ENCODE data around the gene PAK5. TPM values are rescaled to one million over a fixed set of nuclear protein-coding genes. Genes with fewer than 3 reads are reported as not detected.

PAK5 gene
- polyA plus RNA-seq, 1 of the 3 experiments (the other 2 are of a cell fraction) = 0.03 TPM

- WGBS (ENCODE audit: low lambda C conversion rate) = 58% methylated on average over 2 of the region's 2 CpGs
- Histone ChIP-seq H3K4me1 (ENCODE audit: control insufficient read depth in 1 of 2, insufficient read depth in 2 of 2, low read depth in 1 of 2, low read length in 1 of 2) (peaks cover 3 to 23% of the 10 kb centered on the region in 2 experiments; a peak in 3 of 4 replicates), H2AFZ (ENCODE audit: low read depth) (no peak overlapping the region), H3K4me3 (ENCODE audit: low read depth in 2 of 2, low read length in 1 of 2) (no peak overlapping the region), H3K79me2 (ENCODE audit: insufficient read depth) (no peaks in the 10 kb centered on the region), H3K36me3 (replicated peaks in 1 of 2; ENCODE audit: control insufficient read depth in 1 of 2, insufficient read depth in 2 of 2, low read length in 1 of 2) (no peaks in the 10 kb centered on the region), H3K9ac (no peak overlapping the region), H3K4me2 (no peak overlapping the region), H4K20me1 (ENCODE audit: insufficient read depth) (no peaks in the 10 kb centered on the region), H3K27me3 (ENCODE audit: insufficient read depth) (no peaks in the 10 kb centered on the region), H3K27ac (ENCODE audit: low read depth in 2 of 2, low read length in 1 of 2) (no peak overlapping the region), H3F3A (replicated peaks; ENCODE audit: insufficient read depth) (peaks cover 11% of the 10 kb centered on the region), H3K9me2 (no peaks in the 10 kb centered on the region), H3K9me3 (no peaks in the 10 kb centered on the region)
- TF ChIP-seq CHD2 (IDR thresholded peaks at IDR 0.05; ENCODE audit: low read length, partially characterized antibody) (no peak), ELF1 (IDR thresholded peaks at IDR 0.05) (no peak), EP300 (IDR thresholded peaks at IDR 0.05; ENCODE audit: borderline replicate concordance in 1 of 2, low read depth in 1 of 2, low read length in 1 of 2) (no peak), FOXJ3 (CRISPR knock-in tag; IDR thresholded peaks at IDR 0.05) (no peak), GABPA (IDR thresholded peaks at IDR 0.05; ENCODE audit: low read depth) (no peak), TCF12 (IDR thresholded peaks at IDR 0.05) (no peak), FOXM1 (IDR thresholded peaks at IDR 0.05; ENCODE audit: low read depth) (no peak), NFIC (IDR thresholded peaks at IDR 0.05; ENCODE audit: borderline replicate concordance) (no peak)
- ChIA-PET POLR2A (no interaction called here), CTCF (no interaction called here)
- no peak for DNase-seq
Measured at GRCh38 chr20:9495701-9496100, 343.2 kb downstream of the PAK5 start.

- Histone ChIP-seq H3F3A (replicated peaks; ENCODE audit: insufficient read depth) (peaks cover 11% of the 10 kb centered on the region), H3K9me3 (no peaks in the 10 kb centered on the region), H3K4me1 (ENCODE audit: control insufficient read depth in 1 of 2, insufficient read depth in 2 of 2, low read depth in 1 of 2, low read length in 1 of 2) (peaks cover 3 to 23% of the 10 kb centered on the region in 2 experiments), H3K36me3 (replicated peaks in 1 of 2; ENCODE audit: control insufficient read depth in 1 of 2, insufficient read depth in 2 of 2, low read length in 1 of 2) (no peaks in the 10 kb centered on the region), H3K27ac (ENCODE audit: low read depth in 2 of 2, low read length in 1 of 2) (peak overlapping the region; percentile 72 to 80; a peak in 3 of 4 replicates), H3K4me2 (no peak overlapping the region), H3K9me2 (no peaks in the 10 kb centered on the region), H3K79me2 (ENCODE audit: insufficient read depth) (no peaks in the 10 kb centered on the region), H3K27me3 (ENCODE audit: insufficient read depth) (no peaks in the 10 kb centered on the region), H3K9ac (no peak overlapping the region), H4K20me1 (ENCODE audit: insufficient read depth) (no peaks in the 10 kb centered on the region), H2AFZ (ENCODE audit: low read depth) (no peak overlapping the region), H3K4me3 (ENCODE audit: low read depth in 2 of 2, low read length in 1 of 2) (no peak overlapping the region)
- DNase-seq = no peak
- ChIA-PET POLR2A (no interaction called here), CTCF (interaction anchor here (1.4 kb wide), 1 partner anchor 10 kb away, joined by 4 read pairs; no protein-coding TSS in a partner anchor)
- TF ChIP-seq TCF12 (IDR thresholded peaks at IDR 0.05) = peak; percentile 30; the same call in 1 of the 2 replicates
- TF ChIP-seq RAD21 (IDR thresholded peaks at IDR 0.05; ENCODE audit: low read length) = no peak
- no peak for TF ChIP-seq GATA2 (CRISPR knock-in tag; IDR thresholded peaks at IDR 0.05)
- no peak for TF ChIP-seq ELF1 (IDR thresholded peaks at IDR 0.05)
- TF ChIP-seq NRF1 (IDR thresholded peaks at IDR 0.05; ENCODE audit: low read depth, low read length) = no peak
- no peak for TF ChIP-seq USF2 (IDR thresholded peaks at IDR 0.05; ENCODE audit: borderline replicate concordance, low read depth, low read length)
- no peak for TF ChIP-seq REST (IDR thresholded peaks at IDR 0.05; ENCODE audit: low read depth, low read length)
- TF ChIP-seq MEF2A (IDR thresholded peaks at IDR 0.05; ENCODE audit: borderline replicate concordance, low read depth) = no peak
- no peak for TF ChIP-seq RFX5 (IDR thresholded peaks at IDR 0.05; ENCODE audit: low read length)
- no peak for TF ChIP-seq SIN3A (IDR thresholded peaks at IDR 0.05; ENCODE audit: borderline replicate concordance, low read depth, low read length)
- TF ChIP-seq NFIC (IDR thresholded peaks at IDR 0.05; ENCODE audit: borderline replicate concordance) = peak; percentile 48; the same call in 1 of the 2 replicates
- TF ChIP-seq TAF1 (IDR thresholded peaks at IDR 0.05; ENCODE audit: borderline replicate concordance, low read depth, low read length) = no peak
- TF ChIP-seq PBX3 (IDR thresholded peaks at IDR 0.05) = peak; percentile 75
- TF ChIP-seq SMC3 (IDR thresholded peaks at IDR 0.05; ENCODE audit: low read depth, low read length) = no peak
- TF ChIP-seq FOSL2 (IDR thresholded peaks at IDR 0.05; ENCODE audit: borderline replicate concordance, low read depth) = no peak
- no peak for TF ChIP-seq JUND (IDR thresholded peaks at IDR 0.05)
- 94% methylated on average over 2 of the region's 2 CpGs for WGBS (ENCODE audit: low lambda C conversion rate)
Measured at GRCh38 chr20:9493803-9494202, 345.1 kb downstream of the PAK5 start.

Measured in SK-N-SH (cell line).